ENCODE results near the gene ADAMTS17.
A peak's percentile ranks its signal among the peaks of the same experiment; 100 is the strongest.
"Not testable (repeated sequence)": the region's sequence is repeated elsewhere in the genome, so short reads cannot be mapped to it uniquely, and the experiment has no call there.

The ADAMTS17 gene

GRCh38 chr15:99998661-99999101 lies 343.1 kb downstream of the ADAMTS17 start:
- peak; percentile 60 for DNase-seq (ENCODE audit: low spot score)

- no peak for DNase-seq (ENCODE audit: low spot score)
Observed at GRCh38 chr15:99997112-99997651, 344.6 kb downstream of the ADAMTS17 start.

GRCh38 chr15:99996660-99997059 lies 345.1 kb downstream of the ADAMTS17 start:
- DNase-seq (ENCODE audit: low spot score) = no peak

DNA sequence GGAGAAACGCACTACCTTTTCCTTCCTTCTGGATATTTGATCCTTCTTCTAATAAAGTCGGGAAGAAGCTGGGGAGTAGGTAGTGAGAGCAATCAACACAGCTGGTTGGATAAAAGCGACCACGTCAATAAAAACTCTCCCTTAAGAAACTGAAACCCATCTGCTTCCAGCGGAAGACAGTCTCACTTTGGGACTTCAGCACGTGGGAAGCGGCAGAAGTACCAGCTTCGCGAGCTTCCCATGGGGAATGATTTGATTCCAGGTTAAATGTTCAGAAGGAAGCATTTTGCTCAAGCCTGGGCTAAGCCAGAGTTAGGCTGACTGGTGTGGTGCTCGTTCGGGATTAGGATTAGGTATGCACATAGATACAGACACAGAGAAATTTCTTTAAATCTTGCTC lies 346.2 kb downstream of the ADAMTS17 start:
- no peak for DNase-seq (ENCODE audit: low spot score)

DNA sequence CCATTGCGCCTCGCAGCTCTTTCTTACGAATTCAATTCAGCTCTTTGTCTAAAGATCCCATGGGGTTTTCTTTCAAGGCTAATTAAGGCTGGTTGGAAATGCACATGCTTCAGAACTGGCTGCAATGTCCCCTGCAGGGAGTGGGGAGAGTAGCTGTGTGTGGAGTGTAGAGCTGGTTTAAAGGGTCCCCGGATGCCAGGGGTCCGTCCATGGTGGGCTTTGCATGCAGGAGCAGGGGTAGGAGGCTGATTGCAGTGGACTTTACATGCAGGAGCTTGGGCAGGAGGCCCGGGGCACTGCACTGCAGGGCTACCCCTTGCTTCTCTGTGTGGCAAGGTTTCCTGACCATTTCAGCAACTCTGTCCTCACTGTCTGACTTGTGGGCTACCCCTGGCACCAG lies 346.9 kb downstream of the ADAMTS17 start:
- DNase-seq (ENCODE audit: low spot score) = no peak

GRCh38 chr15:99993681-99994131 lies 348.1 kb downstream of the ADAMTS17 start:
- no peak for DNase-seq (ENCODE audit: low spot score)

- no peak for DNase-seq (ENCODE audit: low spot score)
Observed at GRCh38 chr15:99993262-99993661, 348.5 kb downstream of the ADAMTS17 start.

GRCh38 chr15:99992611-99993231 lies 349.1 kb downstream of the ADAMTS17 start:
- no peak for DNase-seq (ENCODE audit: low spot score)

DNA sequence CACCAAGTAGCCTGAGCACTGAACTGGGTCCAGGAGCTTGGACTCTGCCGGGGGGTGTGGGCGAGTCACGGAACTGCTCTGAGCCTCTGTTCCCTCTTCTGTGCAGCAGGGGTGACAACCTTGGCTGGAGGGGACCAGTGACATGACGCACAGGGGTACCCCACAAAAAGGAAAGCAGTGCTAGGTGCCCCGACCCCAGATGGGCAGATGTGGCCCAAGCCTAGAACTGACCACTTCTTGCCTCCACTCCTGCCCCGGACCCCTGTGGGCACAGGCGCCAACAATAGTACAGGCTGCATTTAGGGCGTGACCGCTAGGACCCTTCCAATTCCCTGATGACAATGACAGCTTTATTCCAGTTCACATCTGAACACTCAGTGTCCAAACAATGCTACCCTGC lies 352.7 kb downstream of the ADAMTS17 start:
- DNase-seq (ENCODE audit: low spot score) = no peak

GRCh38 chr15:99987701-99988100 lies 354.1 kb downstream of the ADAMTS17 start:
- DNase-seq (ENCODE audit: low spot score) = no peak

GRCh38 chr15:99987119-99987506 lies 354.7 kb downstream of the ADAMTS17 start:
- DNase-seq (ENCODE audit: low spot score) = no peak

DNA sequence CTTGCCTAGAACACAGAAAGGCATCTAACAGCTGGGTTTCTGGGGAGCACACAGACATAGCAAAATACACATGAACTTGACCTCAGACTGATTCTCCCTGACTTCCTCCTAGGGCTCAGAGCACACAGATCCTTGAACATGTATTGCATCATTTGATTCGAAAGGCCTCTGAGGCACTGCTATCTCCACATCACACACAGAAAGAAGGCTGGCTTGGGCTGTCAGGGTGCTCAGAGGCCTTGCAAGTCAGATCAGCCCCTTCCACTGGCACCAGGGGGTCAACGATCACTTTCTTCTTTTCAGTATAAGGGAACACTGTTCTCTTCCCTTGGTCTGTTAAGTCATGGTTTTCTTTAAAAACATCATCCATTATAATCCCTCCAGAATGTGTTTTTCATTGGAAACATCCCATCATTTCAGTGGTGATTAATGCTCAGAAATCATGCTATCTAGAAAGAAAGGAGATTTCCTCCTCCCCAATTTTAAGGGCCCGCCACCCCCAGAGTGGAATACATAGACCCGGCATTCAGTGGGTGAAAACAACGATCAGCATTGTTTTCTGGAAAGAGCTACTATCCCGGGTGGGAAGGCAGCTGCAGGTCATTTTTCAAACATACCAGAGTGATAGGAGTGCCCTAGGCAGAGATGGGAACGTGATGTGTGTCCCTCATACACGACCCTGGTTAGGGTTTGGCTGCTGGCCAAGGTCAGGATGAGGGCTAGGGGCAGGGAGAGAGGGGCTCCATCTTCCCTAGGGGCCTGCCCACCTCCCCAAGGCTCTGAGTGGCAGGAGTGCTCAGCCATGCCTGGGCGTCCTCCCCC lies 355.3 kb downstream of the ADAMTS17 start:
- no peak for DNase-seq (ENCODE audit: low spot score)

- no peak for DNase-seq (ENCODE audit: low spot score)
Observed at GRCh38 chr15:99985878-99986277, 355.9 kb downstream of the ADAMTS17 start.

GRCh38 chr15:99984491-99985243 lies 357.1 kb downstream of the ADAMTS17 start:
- DNase-seq (ENCODE audit: low spot score) = no peak

GRCh38 chr15:99983886-99984286 lies 357.9 kb downstream of the ADAMTS17 start:
- no peak for DNase-seq (ENCODE audit: low spot score)

DNA sequence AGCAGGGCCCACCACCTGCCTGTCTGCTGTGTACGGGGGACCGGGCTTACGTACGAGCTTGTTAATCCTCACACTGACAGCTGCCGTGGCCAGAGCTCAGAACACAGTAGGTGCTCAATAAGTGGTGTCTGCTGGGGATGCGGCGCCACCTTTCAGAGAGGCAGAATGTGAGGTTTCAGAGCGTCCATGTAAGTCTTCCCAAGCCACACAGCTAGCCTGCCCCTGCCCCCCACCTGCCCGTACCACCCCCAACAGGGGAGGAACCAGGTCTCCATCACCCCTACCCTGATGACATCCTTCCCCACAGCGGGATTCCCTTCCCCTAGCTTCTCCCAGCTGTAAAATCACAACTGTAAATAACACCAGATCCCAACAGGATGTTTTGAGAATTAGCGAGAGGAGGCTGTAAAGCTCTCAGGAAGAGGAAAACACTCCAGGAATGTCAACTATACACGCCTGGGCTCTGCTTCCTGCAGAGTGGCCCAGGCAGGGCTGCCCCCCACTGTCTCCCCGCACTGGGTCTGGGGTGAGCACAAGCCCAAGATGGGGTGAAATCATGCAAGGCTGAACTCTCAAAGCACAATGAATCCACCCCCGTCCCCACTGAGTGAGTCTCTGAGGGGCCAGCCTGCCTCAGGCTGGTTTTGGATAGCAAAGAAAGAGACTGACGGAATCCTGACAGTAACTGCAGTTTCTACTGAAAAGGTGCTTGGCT lies 358.4 kb downstream of the ADAMTS17 start:
- DNase-seq (ENCODE audit: low spot score) = no peak

DNA sequence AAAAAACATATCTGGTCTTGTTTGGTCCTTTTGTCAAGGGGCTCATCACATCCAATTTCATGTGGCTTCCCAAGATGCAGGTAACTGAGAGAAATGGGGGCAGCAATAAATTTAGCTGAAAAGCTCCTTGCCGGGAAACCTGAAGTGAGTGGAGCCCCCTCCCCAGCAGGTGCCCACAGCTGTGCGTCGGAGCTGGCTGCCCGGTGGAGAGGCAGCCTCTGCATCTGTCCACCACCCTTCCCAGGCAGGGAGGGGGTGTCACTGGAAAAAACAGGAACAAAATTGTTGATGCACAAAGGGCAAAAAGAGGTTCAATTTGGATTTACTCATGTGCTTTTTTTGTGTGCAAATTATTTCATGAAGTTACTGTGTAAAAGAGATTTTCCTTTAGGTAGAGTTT lies 359.1 kb downstream of the ADAMTS17 start:
- DNase-seq (ENCODE audit: low spot score) = no peak

DNA sequence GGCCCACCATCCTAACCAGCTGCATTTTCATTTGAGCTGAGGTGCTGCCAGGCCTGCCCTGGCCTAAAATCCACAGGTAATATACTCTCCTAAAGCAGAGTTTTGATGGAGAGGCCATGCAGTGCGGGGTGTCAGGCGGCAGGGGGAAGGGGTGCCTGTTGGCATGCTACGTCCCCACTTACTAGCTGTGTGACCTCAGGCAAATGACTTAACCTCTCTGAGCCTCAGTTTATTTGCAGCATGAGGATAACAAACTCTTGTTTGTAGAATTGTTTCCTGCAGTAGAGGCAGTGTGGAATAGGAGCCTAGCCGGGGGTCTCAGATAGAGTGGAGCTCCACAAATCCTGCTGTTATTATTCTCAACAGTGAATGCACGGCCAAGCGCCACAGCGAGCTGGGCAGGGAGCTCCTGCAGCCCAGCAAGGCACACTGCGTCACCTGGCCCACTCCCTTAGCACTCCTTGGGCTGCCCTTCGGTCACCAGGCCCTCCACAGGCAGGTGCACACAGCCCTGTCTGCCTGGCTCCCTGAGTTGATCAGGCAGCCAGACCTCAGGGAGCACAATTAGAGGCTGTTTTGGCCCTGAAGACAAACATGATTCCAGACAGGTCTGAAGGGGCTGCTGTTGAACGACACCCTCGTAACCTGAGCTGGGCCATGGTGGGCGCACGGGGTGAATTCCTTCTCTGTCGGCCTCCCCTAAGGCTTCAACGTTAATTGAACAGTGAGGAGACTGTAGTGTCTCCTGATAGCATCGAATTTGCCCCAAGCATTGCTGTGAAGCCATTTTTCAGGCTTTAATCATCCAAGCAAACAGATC lies 359.7 kb downstream of the ADAMTS17 start:
- DNase-seq (ENCODE audit: low spot score) = no peak

DNA sequence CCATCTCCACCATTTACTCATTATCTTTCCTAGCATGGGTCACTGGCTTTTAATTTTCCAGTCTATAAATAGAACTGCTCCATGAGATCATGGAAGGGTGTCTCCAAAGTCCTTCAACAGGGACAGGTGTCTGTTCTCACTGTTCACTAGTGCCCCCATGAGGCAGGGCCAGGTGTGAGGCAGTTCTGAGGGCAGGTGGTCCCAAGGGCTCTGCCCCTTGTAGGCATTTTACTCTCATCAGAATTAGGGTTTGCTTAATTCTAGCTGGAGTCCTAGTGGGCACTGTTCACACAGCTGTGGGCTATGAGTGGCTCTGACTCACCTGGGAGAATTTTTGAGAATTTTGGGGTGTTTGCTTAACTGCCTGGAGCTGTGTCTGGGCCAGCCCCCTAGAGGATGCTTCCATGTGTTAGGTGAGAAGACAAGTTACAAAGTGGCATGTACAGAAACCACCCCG lies 360.6 kb downstream of the ADAMTS17 start:
- DNase-seq (ENCODE audit: low spot score) = peak; percentile 29

DNA sequence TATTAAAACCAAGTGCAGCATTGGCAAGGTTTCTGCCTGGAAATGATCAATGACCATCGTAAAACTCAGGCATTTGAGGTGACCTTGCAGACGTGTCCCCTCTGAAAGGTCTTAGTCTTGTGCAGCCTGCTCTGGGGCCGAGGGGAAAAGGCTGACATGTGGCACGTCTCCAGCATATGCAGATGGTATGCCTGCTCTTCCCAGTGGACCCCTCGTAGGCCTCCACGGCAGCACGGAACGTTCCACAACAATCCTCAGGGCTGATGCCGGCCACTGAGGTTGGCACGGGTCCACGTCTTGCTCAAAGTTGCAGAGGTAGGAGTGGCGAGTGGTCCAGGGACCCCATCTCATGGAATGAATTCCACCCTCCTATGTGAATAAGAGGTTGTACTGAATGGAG lies 361.0 kb downstream of the ADAMTS17 start:
- no peak for DNase-seq (ENCODE audit: low spot score)

DNA sequence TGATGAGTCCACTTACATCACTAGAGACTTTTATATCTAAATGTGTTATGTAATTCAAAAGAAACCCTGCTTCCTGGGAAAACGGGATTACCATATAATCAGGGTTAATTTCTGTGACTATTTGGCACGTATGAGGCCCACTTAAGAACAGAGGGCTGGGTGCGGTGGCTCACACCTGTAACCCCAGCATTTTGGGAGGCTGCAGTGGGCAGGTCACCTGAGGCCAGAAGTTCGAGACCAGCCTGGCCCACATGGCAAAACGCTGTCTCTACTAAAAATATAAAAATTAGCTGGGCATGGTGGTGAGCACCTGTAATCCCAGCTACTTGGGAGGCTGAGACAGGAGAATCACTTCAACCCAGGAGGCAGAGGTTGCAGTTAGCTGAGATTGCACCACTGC lies 361.9 kb downstream of the ADAMTS17 start:
- DNase-seq (ENCODE audit: low spot score) = not testable (repeated sequence)

All from kidney tubule cell (primary cell).